GM15510 (cell line): ENCODE measurements around the gene CSMD2.

Experiments used
- POLR2A ChIP-seq: IDR thresholded peaks from 3 replicates; pipeline ENCODE4 v1.6.1; 2011; ENCODE audit warnings: borderline replicate concordance; ENCODE audit not compliant: insufficient read length; ENCODE audit errors: extremely low read depth

Gene CSMD2

GRCh38 chr1:33692206-33693188 is 472.5 kb downstream of the CSMD2 start:
- no peak for TF ChIP-seq POLR2A

- TF ChIP-seq POLR2A = no peak
Observed at GRCh38 chr1:33687000-33687399, 478.0 kb downstream of the CSMD2 start.

GRCh38 chr1:33686551-33686950 is 478.5 kb downstream of the CSMD2 start:
- TF ChIP-seq POLR2A = no peak

- TF ChIP-seq POLR2A = no peak
Observed at GRCh38 chr1:33685256-33685655, 479.8 kb downstream of the CSMD2 start.

GRCh38 chr1:33684396-33685179 is 480.4 kb downstream of the CSMD2 start:
- no peak for TF ChIP-seq POLR2A

GRCh38 chr1:33683913-33684312 is 481.1 kb downstream of the CSMD2 start:
- TF ChIP-seq POLR2A = no peak

- TF ChIP-seq POLR2A = no peak
Observed at GRCh38 chr1:33682371-33682770, 482.7 kb downstream of the CSMD2 start.

- TF ChIP-seq POLR2A = no peak
Observed at GRCh38 chr1:33680281-33680840, 484.7 kb downstream of the CSMD2 start.

GRCh38 chr1:33670567-33670966 is 494.5 kb downstream of the CSMD2 start:
- TF ChIP-seq POLR2A = no peak

GRCh38 chr1:33668695-33669094 is 496.3 kb downstream of the CSMD2 start:
- no peak for TF ChIP-seq POLR2A

- TF ChIP-seq POLR2A = no peak
Observed at GRCh38 chr1:33667386-33668282, 497.4 kb downstream of the CSMD2 start.

- no peak for TF ChIP-seq POLR2A
Observed at GRCh38 chr1:33666616-33667015, 498.4 kb downstream of the CSMD2 start.

- no peak for TF ChIP-seq POLR2A
Observed at GRCh38 chr1:33661811-33662454, 503.1 kb downstream of the CSMD2 start.

- no peak for TF ChIP-seq POLR2A
Observed at GRCh38 chr1:33660956-33661355, 504.1 kb downstream of the CSMD2 start.
